ENCODE measurements around the gene ADAR. TPM values are rescaled to one million over a fixed set of nuclear protein-coding genes. Genes with fewer than 3 reads are reported as not detected.

The ADAR gene
- total and polyA plus RNA-seq, 5 donors from 2014 or later: 94.6 to 264 (median 110) TPM

DNA sequence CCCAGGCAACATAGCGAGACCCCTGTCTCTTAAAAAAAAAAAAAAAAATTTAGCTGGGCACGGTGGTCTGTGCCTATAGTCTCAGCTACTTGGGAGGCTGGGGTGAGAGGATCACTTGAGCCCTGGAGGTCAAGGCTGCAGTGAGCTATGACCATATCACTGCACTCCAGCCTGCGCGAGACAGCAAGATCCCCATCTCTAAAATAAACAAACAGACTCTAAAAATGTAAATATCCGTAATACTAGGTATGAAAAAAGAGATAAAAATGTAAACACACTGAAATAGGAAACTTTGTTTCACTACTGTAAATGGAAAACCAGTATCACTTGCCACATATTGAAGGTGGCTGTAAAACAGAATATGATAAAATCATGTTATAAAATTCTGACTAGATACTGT, 17.2 kb downstream of the ADAR start:
- H3K4me3 Mint-ChIP-seq: no peak overlapping the region
- H3K27me3 Mint-ChIP-seq: no peaks in the 10 kb centered on the region
- H3K4me1 Mint-ChIP-seq: peaks cover 0 to 21% (median 8%) of the 10 kb centered on the region in 4 donors
- Histone ChIP-seq H3K4me3 (ENCODE audit: low read depth, low read length) (no peak overlapping the region), H3K27me3 (ENCODE audit: control insufficient read depth, insufficient read depth, low read length) (no peaks in the 10 kb centered on the region), H3K4me1 (ENCODE audit: control insufficient read depth, insufficient read depth, low read length, poor library complexity, severe bottlenecking) (no peaks in the 10 kb centered on the region), H3K9me3 (ENCODE audit: control insufficient read depth in 2 of 2, low read length in 2 of 2) (no peaks in the 10 kb centered on the region), H3K36me3 (ENCODE audit: control insufficient read depth, insufficient read depth, low read length) (peaks cover 98% of the 10 kb centered on the region), H3K27ac (ENCODE audit: insufficient read depth, low read length, poor library complexity, severe bottlenecking) (no peak overlapping the region)
- DNase-seq (no peak), ATAC-seq (ENCODE audit: low read depth in 2 of 2) (no peak)
- no peaks in the 10 kb centered on the region for H3K9me3 Mint-ChIP-seq
- peaks cover 65% of the 10 kb centered on the region for H3K36me3 Mint-ChIP-seq
- peak overlapping the region in 1 of 3 donors; percentile 9 for H3K27ac Mint-ChIP-seq

DNA sequence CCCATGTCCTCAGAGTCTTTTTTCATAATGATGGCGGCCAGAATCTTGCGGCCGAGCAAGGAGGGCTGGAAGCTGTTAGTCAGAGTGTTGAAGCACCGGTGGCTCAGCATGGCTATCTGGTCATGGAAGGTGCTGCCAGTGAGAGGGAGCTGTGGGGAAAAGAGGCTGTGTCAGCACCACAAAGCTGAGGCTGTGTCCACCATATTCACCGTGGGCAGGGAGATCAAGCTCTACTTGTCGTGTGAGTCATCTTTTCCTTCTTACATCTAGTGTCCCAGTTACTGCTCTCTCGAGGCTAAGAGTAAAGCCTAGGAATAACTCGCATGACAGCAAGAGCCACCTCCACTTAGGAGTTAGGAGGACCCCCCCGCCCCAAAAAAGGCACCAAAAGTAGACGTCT, 18.2 kb downstream of the ADAR start:
- ATAC-seq (ENCODE audit: low read depth in 2 of 2): no peak
- Histone ChIP-seq H3K4me1 (ENCODE audit: control insufficient read depth, insufficient read depth, low read length, poor library complexity, severe bottlenecking) (no peaks in the 10 kb centered on the region), H3K9me3 (ENCODE audit: control insufficient read depth in 2 of 2, low read length in 2 of 2) (no peaks in the 10 kb centered on the region), H3K27me3 (ENCODE audit: control insufficient read depth, insufficient read depth, low read length) (no peaks in the 10 kb centered on the region), H3K36me3 (ENCODE audit: control insufficient read depth, insufficient read depth, low read length) (peaks cover 98% of the 10 kb centered on the region), H3K27ac (ENCODE audit: insufficient read depth, low read length, poor library complexity, severe bottlenecking) (no peak overlapping the region), H3K4me3 (ENCODE audit: low read depth, low read length) (no peak overlapping the region)
- Mint-ChIP-seq H3K27me3 (no peaks in the 10 kb centered on the region), H3K4me3 (no peak overlapping the region), H3K9me3 (no peaks in the 10 kb centered on the region), H3K27ac (peak overlapping the region in 1 of 3 donors; percentile 46), H3K36me3 (peaks cover 72% of the 10 kb centered on the region), H3K4me1 (peaks cover 0 to 23% (median 12%) of the 10 kb centered on the region in 4 donors)
- no peak for DNase-seq

DNA sequence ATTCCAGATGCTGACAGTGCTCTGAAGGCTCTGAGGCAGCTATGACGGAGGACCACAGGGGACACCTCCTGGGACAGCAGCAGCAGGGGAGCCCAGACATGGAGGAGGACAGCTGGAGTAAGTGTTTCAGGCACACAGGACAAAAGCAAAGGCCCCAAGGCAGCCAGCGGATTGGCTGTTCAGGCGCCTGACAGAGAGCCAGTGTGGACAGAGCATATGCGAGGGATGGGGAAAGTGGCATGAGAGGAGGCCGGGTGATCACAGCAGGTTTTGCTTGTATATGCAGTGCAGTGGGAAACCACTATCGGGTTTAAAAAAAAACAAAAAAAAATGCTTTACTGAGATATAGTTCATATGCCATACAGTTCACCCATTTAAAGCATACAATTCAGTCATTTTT, 21.3 kb downstream of the ADAR start:
- H3K4me3 ChIP-seq (ENCODE audit: low read depth, low read length): no peak overlapping the region
- Mint-ChIP-seq H3K4me3 (no peak overlapping the region), H3K4me1 (peaks cover 0 to 9% (median 5%) of the 10 kb centered on the region in 4 donors), H3K9me3 (no peaks in the 10 kb centered on the region), H3K27me3 (no peaks in the 10 kb centered on the region), H3K36me3 (peaks cover 68% of the 10 kb centered on the region), H3K27ac (peak overlapping the region in 1 of 3 donors; percentile 54)
- no peaks in the 10 kb centered on the region for H3K27me3 ChIP-seq (ENCODE audit: control insufficient read depth, insufficient read depth, low read length)
- no peaks in the 10 kb centered on the region for H3K9me3 ChIP-seq (ENCODE audit: control insufficient read depth in 2 of 2, low read length in 2 of 2)
- no peak overlapping the region for H3K27ac ChIP-seq (ENCODE audit: insufficient read depth, low read length, poor library complexity, severe bottlenecking)
- DNase-seq (no peak), ATAC-seq (ENCODE audit: low read depth in 2 of 2) (no peak)
- H3K36me3 ChIP-seq (ENCODE audit: control insufficient read depth, insufficient read depth, low read length): peaks cover 100% of the 10 kb centered on the region
- H3K4me1 ChIP-seq (ENCODE audit: control insufficient read depth, insufficient read depth, low read length, poor library complexity, severe bottlenecking): no peaks in the 10 kb centered on the region

DNA sequence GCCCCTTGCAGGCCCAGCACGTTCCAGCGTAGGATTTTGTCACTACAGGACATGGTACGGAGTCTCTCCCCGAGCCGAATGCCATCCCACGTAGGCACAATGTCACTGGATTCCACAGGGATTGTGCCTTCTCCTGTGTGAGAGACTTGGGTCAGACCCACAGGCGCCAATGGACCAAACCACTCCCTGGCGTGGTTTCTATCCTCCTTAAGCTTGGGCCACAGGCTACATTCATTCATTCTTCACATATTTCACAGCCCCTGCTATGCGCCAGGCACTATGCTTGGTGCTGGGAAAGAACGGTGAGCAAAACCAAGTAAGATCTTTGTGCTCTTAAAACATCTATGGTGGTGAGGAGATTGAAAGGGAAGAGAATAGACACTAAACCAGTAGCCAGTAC, 21.8 kb downstream of the ADAR start:
- H3K4me1 Mint-ChIP-seq: peaks cover 0 to 9% (median 5%) of the 10 kb centered on the region in 4 donors
- peaks cover 99% of the 10 kb centered on the region for H3K36me3 ChIP-seq (ENCODE audit: control insufficient read depth, insufficient read depth, low read length)
- no peaks in the 10 kb centered on the region for H3K4me1 ChIP-seq (ENCODE audit: control insufficient read depth, insufficient read depth, low read length, poor library complexity, severe bottlenecking)
- no peaks in the 10 kb centered on the region for H3K9me3 Mint-ChIP-seq
- H3K36me3 Mint-ChIP-seq: peaks cover 66% of the 10 kb centered on the region
- no peaks in the 10 kb centered on the region for H3K27me3 ChIP-seq (ENCODE audit: control insufficient read depth, insufficient read depth, low read length)
- no peaks in the 10 kb centered on the region for H3K27me3 Mint-ChIP-seq
- no peak overlapping the region for H3K27ac ChIP-seq (ENCODE audit: insufficient read depth, low read length, poor library complexity, severe bottlenecking)
- ATAC-seq (ENCODE audit: low read depth in 2 of 2): no peak
- H3K4me3 ChIP-seq (ENCODE audit: low read depth, low read length): no peak overlapping the region
- no peaks in the 10 kb centered on the region for H3K9me3 ChIP-seq (ENCODE audit: control insufficient read depth in 2 of 2, low read length in 2 of 2)
- H3K27ac Mint-ChIP-seq: peak overlapping the region in 1 of 3 donors; percentile 54
- no peak overlapping the region for H3K4me3 Mint-ChIP-seq
- DNase-seq: no peak

DNA sequence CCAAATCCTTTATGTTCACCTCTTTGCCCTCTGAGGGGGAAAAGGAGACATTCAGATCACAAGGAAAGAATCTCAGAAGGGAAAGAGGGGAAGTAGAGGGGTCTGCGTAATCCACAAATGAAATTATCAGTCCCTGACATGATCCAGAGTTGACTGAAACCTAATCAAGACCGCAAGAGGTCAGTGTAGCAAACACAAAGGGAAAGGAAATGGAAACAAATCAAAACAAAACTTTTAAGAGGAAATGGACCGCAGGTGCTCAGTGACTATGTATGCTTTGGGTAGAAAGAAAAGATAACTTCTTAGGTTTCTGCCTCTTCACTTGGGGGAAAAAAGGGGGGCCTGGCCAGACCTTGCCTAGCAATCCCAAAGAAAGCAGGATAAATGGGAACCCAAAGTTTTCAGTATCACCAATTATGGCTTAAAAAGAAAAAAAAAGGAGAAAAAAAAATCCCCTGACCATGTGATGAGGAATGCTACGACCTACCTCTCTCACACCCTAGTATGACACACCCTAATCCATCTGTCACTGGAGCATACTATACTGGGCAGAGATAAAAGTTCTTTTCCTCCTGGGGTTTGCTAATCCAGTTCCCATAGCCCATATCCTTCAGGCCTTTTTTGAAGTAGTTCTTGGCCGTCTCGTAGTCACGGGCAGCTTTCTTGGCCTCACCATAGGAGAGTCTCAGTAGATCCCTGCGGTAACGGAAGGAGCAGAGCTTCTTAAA, 23.6 kb downstream of the ADAR start:
- Histone ChIP-seq H3K36me3 (ENCODE audit: control insufficient read depth, insufficient read depth, low read length) (peaks cover 97% of the 10 kb centered on the region), H3K27me3 (ENCODE audit: control insufficient read depth, insufficient read depth, low read length) (no peaks in the 10 kb centered on the region), H3K4me3 (ENCODE audit: low read depth, low read length) (no peak overlapping the region), H3K9me3 (ENCODE audit: control insufficient read depth in 2 of 2, low read length in 2 of 2) (no peaks in the 10 kb centered on the region), H3K4me1 (ENCODE audit: control insufficient read depth, insufficient read depth, low read length, poor library complexity, severe bottlenecking) (no peaks in the 10 kb centered on the region), H3K27ac (ENCODE audit: insufficient read depth, low read length, poor library complexity, severe bottlenecking) (no peak overlapping the region)
- Mint-ChIP-seq H3K4me1 (peaks cover 0 to 9% (median 5%) of the 10 kb centered on the region in 4 donors), H3K27ac (no peak overlapping the region), H3K4me3 (no peak overlapping the region), H3K36me3 (peaks cover 65% of the 10 kb centered on the region), H3K27me3 (no peaks in the 10 kb centered on the region), H3K9me3 (no peaks in the 10 kb centered on the region)
- DNase-seq (no peak), ATAC-seq (ENCODE audit: low read depth in 2 of 2) (no peak)

DNA sequence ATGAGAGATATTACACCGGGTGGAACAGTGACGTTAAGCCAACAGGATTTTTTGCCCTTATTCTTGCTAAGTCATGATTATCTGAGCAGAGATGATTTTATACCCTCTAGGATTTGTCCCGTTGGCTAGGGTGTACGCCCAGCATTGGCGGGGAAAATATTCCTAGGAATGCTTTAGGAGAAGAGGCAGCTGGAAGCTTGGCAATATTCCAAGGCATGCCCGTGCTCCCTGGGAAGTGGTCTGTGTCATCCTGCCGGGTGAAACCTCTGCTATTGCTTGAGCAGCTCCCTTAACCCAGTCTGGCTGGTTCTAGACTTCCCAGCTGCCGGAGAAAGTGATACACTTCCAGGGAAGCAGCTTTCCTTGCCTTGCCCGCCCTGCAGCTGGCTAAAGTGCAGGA, 24.2 kb downstream of the ADAR start:
- Mint-ChIP-seq H3K9me3 (no peaks in the 10 kb centered on the region), H3K4me3 (no peak overlapping the region), H3K4me1 (peaks cover 0 to 9% (median 5%) of the 10 kb centered on the region in 4 donors), H3K27ac (peak overlapping the region in 1 of 3 donors; percentile 20), H3K36me3 (peaks cover 65% of the 10 kb centered on the region), H3K27me3 (no peaks in the 10 kb centered on the region)
- no peak for ATAC-seq (ENCODE audit: low read depth in 2 of 2)
- Histone ChIP-seq H3K36me3 (ENCODE audit: control insufficient read depth, insufficient read depth, low read length) (peaks cover 97% of the 10 kb centered on the region), H3K9me3 (ENCODE audit: control insufficient read depth in 2 of 2, low read length in 2 of 2) (no peaks in the 10 kb centered on the region), H3K4me3 (ENCODE audit: low read depth, low read length) (no peak overlapping the region), H3K27me3 (ENCODE audit: control insufficient read depth, insufficient read depth, low read length) (no peaks in the 10 kb centered on the region), H3K4me1 (ENCODE audit: control insufficient read depth, insufficient read depth, low read length, poor library complexity, severe bottlenecking) (no peaks in the 10 kb centered on the region), H3K27ac (ENCODE audit: insufficient read depth, low read length, poor library complexity, severe bottlenecking) (no peak overlapping the region)
- no peak for DNase-seq

DNA sequence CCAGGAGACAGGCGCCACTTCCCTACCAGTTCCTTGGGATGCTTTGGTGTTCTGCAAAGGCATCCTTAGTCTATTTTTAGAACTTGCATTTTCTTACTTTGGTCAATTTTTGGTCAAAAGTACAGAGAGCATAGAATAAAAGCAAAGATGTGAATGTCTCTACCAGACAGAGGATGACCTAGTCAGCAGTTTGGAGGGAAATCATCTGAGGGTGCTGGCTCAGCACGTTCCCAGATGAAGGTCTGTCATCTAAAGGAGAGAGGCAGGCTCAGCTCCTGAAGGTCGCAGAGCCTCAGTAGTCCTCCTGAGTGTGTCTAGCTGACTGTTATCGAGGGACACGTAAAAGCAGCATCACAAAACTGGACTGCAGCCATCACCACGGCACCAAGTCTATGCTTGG, 25.1 kb downstream of the ADAR start:
- Mint-ChIP-seq H3K9me3 (no peaks in the 10 kb centered on the region), H3K27me3 (no peaks in the 10 kb centered on the region), H3K4me3 (no peak overlapping the region), H3K27ac (no peak overlapping the region), H3K36me3 (peaks cover 60% of the 10 kb centered on the region), H3K4me1 (peaks cover 0 to 9% (median 5%) of the 10 kb centered on the region in 4 donors)
- no peaks in the 10 kb centered on the region for H3K27me3 ChIP-seq (ENCODE audit: control insufficient read depth, insufficient read depth, low read length)
- H3K9me3 ChIP-seq (ENCODE audit: control insufficient read depth in 2 of 2, low read length in 2 of 2): no peaks in the 10 kb centered on the region
- no peak overlapping the region for H3K27ac ChIP-seq (ENCODE audit: insufficient read depth, low read length, poor library complexity, severe bottlenecking)
- H3K4me1 ChIP-seq (ENCODE audit: control insufficient read depth, insufficient read depth, low read length, poor library complexity, severe bottlenecking): no peaks in the 10 kb centered on the region
- ATAC-seq (ENCODE audit: low read depth in 2 of 2) (no peak), DNase-seq (no peak)
- no peak overlapping the region for H3K4me3 ChIP-seq (ENCODE audit: low read depth, low read length)
- peaks cover 93% of the 10 kb centered on the region for H3K36me3 ChIP-seq (ENCODE audit: control insufficient read depth, insufficient read depth, low read length)

DNA sequence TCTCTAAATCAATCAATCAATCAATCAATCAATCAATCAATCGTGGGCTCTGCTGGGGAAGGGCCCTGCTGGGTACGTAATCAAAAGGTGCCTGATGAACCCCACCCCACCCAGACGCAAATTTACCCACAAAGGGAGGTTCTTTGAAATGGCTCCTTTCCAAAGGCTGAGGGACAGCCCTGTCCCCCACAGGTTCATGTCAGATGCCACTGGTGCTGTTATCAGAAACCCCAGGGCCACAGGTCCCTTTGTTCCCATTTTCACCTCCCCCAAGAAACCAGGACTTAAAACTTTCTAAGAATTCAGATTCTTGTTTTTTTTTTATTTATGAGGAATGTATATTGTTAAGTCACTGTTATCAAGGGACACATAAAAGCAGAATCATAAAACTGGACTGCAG, 26.2 kb downstream of the ADAR start:
- Mint-ChIP-seq H3K36me3 (peaks cover 50% of the 10 kb centered on the region), H3K27ac (no peak overlapping the region), H3K4me1 (peaks cover 0 to 8% (median 2%) of the 10 kb centered on the region in 4 donors), H3K4me3 (no peak overlapping the region), H3K27me3 (no peaks in the 10 kb centered on the region), H3K9me3 (no peaks in the 10 kb centered on the region)
- Histone ChIP-seq H3K4me1 (ENCODE audit: control insufficient read depth, insufficient read depth, low read length, poor library complexity, severe bottlenecking) (no peaks in the 10 kb centered on the region), H3K27me3 (ENCODE audit: control insufficient read depth, insufficient read depth, low read length) (no peaks in the 10 kb centered on the region), H3K27ac (ENCODE audit: insufficient read depth, low read length, poor library complexity, severe bottlenecking) (no peak overlapping the region), H3K36me3 (ENCODE audit: control insufficient read depth, insufficient read depth, low read length) (peaks cover 82% of the 10 kb centered on the region), H3K9me3 (ENCODE audit: control insufficient read depth in 2 of 2, low read length in 2 of 2) (no peaks in the 10 kb centered on the region), H3K4me3 (ENCODE audit: low read depth, low read length) (no peak overlapping the region)
- DNase-seq: no peak
- ATAC-seq (ENCODE audit: low read depth in 2 of 2): no peak

All from CD4-positive, CD25-positive, alpha-beta regulatory T cell (primary cell).